ENCODE measurements around the gene PAXX.
"Not testable (repeated sequence)": the region's sequence is repeated elsewhere in the genome, so short reads cannot be mapped to it uniquely, and the experiment has no call there.

The PAXX gene

DNA sequence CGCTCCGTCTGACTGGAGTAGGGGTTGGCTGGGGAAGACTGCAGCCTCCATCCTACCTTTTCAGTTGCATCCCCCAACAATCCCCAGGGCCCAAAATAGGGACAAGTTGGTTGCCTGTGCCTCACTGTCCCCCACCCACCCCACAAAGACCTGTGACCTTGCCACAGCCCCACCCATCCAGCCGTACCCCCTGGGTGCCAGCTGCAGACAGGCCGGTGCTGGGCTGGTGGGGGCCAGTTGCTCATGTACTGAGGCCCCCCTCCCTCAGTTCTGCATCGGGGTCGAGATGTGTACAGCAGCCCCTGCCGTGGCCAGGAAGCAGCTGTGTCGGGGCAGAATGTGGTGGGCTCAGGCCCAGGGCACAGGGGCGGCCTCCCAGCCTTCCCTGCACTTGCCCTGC, 9.1 kb upstream of the PAXX start:
- no peak for DNase-seq

DNA sequence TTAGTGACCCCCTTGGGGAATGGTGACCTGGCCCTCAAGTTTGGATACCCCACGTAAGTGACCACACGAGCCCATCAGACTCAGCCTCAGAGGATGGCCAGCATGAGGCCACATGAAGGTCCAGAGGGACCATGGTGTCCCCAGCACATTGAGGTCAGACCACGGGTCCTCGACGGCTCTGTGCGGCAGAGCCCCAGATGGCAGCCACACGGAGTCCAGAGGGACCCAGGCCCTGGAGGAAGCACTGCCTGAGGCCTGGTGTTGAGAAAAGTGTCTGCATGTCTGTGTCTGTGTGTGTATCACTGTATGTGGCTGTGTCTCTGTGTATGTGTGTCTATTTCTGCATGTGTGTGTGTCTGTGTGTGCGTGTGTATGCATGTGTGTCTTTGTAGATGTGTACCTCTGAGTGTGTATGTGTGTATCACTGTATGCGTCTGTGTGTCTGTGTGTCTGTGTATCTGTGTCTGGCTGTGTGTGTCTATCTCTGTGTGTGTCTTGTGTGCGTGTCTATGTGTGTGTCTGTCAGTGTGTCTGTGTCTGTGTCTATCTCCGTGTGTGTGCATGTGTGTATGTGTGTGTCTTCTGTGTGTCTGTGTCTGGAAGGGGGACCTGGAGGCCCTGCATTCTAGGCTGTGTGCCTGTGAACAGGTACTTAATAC, 8.4 kb upstream of the PAXX start:
- no peak for DNase-seq

DNA sequence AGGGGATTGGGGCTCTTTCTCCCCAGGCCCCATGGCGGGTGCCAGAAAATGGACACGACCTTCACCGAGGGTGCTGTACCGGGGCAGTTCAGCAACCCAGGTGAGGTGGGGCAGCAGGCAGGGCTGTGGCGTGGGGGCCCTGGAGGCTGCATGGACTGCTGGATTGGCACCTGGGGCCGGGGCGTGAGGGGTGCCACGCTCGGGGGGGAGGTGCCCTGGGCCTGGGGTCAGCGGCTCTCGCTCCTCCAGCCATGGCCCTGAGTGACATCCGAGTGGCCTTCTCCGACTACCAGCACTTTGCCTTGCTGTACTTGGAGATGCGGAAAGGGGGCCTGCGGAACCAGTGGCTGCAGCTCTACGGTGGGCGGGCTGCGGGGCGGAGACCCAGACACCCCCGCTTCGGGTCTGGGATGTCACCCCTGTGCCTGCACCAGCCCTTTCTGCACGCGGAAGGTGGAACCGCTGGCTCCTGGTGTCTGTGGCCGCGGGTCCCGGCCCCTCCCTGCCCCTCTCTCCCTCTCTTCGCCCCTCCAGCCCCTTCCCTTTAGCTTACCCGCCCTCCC, 7.7 kb upstream of the PAXX start:
- no peak for DNase-seq

DNA sequence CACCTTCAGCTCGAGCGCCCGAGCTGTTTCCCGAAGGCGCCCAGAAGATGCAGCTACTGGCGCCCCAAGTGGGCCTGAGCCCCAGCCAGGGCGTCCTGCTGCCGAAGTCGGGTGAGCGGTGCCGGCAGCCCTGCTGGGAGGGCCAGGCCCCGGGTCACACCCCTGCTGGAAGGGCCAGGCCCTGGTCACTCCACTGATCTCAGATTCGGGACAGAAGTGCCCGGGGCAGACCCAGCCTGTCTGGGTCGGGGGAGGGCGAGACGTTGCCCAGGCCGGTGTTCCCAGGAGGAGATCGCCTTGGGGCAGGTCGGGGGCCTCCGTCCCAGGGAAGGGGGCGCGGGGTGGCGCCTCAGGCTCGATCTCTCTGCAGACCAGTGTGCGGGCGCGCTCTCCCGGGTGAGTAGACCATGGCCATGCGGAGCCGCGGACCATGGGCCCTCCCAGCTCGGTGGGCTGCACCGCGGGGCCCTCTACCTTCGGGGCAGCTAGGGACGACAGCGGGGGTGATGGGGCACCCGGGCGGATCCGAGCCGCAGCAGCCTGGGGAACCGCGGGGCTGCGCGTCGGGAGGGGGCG, 7.1 kb upstream of the PAXX start:
- DNase-seq: no peak

DNA sequence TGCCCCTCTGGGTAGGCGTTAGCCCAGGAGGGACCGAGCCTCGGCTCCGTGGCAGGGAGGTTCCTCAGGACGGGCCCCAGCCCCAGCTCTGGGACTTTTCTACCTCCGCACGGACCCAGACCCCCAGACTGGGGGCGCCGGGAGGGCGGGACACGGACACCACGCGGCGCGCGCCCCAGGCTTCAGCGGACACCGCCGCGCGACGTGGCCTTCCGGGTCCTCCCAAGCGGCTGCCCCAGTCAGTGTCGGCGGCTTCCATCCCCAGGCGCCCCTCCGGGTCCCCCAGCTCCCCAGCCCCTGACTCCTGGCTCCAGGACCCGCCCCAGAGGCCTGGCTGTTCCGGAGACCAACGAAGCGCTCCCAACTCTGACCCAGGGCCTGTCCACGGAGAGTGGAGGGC, 6.4 kb upstream of the PAXX start:
- DNase-seq: no peak

DNA sequence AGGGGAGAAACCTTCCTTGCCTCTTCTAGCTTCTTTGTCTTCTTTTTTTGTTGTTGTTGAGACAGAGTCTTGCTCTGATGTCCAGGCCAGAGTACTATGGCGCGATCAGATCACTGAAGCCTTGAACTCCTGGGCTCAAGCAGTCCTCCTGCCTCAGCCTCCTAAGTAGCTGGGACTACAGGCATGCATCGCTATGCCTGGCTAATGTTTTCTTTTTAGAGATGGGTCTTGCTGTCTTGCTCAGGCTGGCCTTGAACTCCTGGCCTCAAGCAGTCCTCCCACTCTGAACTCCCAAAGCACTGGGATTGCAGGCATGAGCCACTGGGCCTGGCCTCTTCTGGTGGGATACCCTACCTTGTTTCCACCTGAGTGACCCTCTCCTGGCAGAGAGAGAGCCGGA, 3.4 kb upstream of the PAXX start:
- DNase-seq: no peak

DNA sequence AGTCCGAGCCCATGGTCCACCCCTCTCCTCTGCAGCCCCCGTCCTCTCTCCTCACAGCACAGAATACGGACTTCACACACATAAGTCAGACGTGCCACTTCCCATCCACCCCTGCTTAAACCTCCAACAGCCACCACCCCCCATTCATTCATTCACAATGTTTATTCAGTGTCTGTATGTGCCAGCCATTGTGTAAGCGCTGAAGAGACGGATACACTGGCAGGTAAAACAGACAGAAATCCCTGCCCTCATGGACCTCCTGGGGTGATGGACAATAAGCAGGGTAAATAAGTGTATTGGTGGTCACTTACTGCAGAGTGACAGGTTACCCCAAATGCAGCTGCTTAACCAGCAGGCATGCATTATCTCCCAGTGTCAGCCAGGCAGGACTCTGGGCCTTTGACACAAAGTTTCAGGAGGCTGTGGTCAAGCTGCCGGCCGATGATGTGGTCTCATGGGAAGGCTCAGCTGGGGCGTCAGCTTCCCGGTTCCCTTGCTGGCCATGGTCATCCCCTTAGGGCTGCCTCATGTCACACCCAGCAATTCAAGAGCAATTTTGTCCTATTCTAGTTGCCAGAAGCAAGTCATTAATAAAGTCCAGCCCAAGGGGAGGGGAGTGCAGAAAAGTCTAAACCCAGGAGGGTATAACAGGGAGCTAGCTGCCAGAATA, 1.8 kb upstream of the PAXX start:
- no peak for DNase-seq

DNA sequence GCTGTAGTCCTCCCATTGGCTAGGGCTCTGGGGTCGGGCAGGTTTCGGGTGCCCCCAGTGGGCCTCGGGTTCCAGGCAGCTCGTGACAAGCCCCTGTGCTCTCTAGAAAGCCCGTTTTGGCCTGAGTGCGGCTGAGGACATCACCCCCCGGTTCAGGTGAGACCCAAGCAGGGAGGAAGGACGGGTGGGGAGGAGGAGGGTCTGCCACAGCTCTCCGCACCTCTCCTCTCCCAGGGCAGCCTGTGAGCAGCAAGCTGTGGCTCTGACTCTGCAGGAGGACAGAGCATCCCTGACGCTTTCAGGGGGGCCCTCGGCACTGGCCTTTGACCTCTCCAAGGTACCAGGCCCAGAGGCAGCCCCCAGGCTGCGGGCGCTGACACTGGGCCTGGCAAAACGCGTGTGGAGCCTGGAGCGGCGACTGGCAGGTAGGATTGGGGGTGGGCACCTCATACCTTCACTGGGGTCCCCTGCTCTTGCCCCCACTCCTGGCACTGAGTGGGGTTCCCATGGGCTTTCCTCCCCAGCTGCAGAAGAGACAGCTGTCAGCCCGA, 672 bp downstream of the PAXX start:
- no peak for DNase-seq

DNA sequence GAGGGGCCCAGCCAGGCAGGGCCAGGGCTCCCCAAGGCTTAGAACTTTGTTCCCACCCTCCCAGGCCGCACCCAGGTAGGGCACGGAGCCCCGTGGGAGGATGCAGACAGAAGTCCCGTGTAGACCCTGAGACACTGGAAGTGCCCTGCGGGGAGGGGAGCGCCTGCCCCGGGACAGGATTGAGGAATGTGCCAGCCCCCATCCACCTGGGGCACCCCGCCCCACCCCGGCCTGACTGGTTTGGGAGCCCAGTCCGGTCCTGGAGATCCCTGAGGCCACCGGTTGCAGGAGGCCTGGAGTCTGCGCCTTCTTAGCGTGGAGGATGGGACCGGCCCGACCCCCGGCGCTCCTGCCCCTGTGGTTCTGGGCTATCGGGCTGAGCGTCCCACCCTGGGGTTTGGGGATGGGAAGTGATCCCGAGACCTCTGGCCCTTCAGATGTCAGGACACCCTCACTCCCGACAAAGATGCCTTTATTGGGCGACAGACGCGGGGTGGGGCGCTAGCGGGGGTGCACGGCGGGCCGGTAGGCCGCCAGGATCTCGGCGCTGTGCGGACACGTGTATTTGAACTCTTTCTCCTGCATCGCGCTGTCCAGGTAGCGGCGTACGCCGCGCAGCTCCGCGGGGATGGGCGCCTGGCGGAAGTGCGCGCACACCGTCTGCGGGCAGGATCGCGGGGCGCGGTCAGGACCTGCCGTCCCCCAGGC, 2.1 kb downstream of the PAXX start:
- no peak for DNase-seq

DNA sequence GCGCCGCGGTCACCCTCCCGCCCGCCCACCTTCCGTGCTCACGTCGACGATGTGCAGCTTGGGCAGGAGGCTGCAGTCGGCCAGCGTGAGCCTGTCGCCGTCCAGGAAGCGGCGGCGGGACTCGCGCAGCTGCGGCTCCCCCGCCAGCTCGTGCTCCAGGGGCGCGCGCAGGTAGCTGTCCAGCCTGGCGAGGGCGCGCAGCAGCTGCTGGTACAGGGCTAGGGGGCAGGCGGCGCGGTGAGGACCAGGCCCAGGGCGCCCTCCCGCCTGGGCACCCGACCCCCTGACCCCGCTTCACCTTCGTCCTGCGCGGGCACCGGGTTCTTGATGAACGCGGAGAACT, 2.6 kb downstream of the PAXX start:
- no peak for DNase-seq

DNA sequence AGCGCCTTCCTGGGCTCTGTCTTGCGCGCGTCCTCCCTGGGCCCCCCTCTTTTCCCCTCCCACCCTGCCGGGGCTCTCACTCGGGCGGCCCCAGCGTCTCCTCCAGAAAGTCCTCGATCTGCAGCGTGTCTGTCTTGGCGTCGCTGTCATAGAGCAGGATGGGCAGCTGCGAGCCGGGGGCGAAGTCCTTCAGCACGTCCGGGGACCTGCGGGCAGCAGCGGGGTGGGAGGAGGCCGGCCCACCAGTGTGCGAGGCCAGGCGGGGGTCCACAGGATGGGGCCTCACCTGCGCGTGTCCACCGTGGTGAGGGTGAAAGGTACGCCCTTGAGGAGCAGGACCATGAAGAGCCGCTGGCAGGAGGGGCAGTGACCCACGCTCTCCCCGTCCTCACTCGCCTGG, 3.1 kb downstream of the PAXX start:
- DNase-seq: no peak

DNA sequence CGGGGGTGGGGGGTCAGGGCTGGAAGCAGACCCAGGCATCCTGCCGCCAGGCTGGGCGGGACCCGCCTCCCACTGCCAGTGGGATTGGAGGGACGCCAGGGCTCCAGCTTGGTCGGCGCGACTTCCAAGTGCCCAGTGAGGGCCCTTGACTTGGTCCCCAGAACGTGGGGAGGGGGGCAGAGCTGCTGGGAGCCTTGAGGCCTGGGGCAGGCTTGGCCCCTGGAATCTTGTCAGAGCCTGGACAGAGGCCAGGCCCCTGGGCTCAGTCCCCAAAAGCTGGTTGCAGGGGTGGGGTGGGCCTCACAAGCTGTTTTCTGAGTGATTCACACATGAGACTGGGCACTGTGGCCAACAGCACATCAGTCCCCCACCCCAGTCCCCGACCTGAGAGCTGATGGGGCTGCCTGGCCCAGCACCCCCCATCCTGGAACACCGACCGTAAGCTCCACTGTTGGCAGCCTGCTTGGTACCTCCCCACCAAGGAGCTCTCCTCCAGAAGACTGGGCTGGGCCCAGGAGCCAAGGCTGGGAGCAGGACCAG, 3.6 kb downstream of the PAXX start:
- DNase-seq: no peak

DNA sequence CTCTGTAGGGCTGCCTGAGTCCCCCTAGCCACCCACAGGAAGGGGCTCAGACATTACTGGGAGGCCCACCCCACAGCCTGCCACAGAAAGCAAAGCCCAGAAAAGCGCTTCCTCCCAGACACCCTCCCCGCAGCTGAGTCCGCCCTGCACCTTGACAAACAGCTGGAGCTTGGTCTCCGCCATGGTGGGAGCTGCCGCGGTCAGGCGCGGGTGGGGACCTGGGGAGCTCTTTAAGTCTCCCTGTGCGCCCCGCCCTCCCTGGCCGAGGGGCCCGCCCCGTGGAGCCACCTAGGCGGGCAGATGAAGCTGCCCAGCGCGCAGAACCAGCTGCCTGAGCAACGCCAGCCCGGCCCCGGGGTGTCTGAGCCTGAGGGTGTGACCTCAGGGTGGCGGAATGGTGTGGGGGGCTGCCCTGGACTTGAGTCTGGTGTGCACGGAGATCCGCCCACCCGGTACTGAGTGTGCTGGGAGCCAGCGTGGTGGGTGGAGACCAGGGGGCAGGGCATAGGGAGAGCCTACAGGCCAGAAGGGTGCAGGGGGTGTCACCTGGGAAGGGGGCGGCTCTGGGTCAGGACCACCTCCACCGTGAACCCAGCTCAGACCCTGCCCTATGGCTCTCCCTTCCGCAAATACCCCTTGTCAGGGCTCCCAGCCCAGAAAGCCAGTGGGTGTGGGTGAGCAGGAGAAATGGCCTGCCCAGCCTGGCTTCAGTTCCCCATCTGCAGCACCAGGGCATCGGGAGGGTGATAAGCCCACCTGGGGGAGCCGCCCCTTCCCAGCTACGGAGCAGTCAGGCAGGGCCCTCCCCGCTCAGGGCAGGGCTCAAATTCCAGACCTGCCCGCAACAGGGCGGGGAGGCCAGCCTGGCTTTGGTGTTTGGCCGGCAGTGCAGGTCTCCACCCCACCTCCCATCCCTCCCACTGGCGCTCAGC, 4.4 kb downstream of the PAXX start, which contains the start of gene CLIC3:
TSS of gene CLIC3 (minus strand) at position 208 of the 932 bp plus-strand sequence. CDS start at position 183, 25 bp downstream.
- DNase-seq: no peak

DNA sequence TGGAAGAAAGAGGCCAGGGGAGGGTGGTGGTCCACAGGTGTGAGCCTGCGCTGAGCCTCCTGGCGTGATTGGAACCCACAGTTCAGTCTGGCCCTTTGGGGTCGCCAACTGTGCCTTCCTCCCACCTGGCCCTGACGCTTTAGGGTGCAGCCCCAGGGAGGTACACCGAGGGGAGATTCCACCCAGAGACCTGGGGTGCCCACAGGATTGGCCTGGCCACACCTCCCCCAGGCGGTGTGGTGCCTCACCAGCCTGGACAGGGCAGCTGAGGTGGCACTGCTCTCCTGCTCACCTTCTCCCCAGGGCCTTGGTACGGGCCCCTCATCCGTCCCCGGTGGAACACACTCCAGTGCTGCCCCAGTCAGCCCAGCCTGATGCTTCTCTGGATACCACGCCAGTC, 5.1 kb downstream of the PAXX start:
- DNase-seq: no peak

DNA sequence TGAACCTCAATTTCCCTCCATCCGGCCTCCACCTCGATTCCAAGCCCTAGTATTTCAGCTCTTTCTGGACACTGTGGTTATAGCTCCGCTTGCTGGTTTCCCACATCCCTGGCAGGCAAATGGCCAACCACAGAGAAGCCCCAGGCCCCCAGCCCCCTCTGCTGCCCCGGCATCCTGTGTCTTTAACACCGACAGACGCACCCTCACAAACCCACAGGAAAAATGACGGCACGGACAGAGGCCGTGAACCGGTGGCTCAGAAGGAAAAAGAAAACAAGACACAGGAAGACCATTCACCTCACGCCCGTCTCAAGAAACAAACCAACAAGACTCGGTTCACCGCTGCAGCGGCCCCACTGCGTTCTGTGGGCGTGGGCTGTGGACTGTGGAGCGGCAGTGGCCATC, 5.6 kb downstream of the PAXX start:
- no peak for DNase-seq

DNA sequence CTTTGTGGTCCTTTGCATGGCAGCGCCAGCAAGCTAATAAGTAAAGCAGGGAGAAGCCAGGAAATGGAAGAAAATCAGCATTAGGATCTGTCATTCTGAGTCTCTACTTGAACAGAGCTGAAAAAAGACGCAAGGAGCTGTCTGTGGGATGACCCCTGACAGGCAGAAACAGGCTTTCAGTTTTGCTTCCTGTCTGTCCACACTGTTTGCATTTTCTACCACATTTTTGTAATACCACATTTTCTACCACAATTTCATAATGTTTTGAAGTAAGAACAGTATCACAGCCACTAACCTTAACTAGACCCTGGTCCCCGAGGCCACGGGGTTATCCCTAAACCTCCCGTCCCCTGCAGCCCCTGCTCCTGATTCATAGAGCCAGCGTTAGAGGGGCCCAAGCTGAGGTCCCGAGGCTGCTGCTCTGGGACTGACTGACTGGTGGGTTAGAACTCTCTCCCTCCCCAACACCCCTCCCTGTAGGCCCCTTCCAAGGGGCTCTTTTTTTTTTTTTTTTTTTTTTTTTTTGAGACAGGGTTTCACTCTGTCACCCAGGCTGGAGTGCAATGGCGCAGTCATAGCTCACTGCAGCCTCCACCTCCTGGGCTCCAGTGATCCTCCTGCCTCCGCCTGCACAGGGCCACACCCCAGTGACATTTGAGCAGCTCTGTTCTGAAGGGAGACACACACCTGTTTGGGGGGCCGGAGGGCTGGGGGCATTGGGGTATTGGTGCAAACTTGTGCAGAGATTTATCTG, 8.1 kb downstream of the PAXX start:
- DNase-seq: no peak

DNA sequence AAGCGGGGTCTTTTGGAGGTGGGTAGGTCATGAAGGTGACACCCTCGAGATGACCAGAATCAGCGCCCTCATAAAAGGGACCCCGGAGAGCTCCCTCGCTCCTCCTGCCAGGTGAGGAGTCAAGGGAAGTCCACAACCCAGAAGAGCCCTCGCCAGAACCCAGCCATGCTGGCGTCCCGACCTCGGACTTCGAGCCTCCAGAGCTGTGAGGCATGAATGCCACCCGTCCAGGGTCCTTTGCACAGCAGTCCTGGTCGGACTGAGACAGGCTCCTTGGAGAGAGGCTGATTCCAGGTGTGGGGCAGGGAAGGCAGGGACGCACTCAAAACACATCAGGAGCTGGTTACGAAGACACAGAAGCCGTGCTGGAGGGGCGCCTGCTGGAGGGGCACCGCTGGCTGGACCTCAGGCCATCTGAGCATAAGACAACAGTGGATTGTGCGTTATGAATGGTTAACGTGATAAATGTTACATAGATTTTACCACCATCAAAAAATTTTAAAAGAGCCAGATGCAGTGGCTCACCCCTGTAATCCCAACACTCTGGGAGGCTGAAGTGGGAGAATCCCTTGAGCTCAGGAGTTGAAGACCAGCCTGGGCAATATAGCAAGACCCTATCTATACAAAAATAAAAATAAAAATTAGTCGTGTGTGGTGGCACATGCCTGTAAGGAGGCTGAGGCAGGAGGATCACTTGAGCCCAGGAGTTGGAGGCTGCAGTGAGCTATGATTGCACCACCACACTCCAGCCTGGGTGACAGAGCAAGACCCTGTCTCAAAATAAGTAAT, 9.8 kb downstream of the PAXX start:
- DNase-seq: no peak

DNA sequence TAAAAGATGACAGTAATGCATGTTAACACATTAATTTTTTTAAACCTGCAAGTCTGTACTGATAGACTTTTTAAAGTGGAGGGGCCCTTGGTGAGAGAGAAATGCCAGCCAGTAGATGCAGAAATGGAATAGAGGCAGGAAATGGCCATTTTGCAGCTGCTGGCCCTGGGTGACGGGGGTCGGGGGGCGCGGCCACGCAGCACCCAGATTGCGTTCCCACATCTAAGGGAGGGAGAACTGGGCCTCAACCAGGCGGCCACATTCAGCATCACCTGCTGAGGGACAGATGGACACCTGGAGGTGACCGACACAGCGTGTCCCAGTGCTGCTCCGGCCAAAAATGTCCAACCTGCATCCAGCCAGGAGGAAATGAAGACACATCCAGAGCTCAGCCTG, 10.4 kb downstream of the PAXX start:
- no peak for DNase-seq

DNA sequence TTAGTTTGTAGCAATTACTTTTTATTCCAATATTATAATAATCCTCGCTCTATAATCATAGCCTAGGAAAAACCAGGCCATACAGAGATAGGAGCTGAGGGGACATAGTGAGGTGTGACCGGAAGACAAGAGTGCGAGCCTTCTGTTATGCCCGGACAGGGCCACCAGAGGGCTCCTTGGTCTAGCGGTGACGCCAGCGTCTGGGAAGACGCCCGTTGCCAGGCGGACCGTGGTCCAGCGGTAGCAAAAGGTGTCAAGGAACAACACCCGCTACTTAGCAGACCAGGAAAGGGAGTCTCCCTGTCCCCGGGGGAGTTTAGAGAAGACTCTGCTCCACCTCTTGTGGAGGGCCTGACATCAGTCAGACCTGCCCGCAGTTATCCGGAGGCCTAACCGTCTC, 12.1 kb downstream of the PAXX start:
- DNase-seq: not testable (repeated sequence)
